ENCODE results near the gene RPS25.

- no peak for TF ChIP-seq CTCF (IDR thresholded peaks at IDR 0.05)
- no peak for TF ChIP-seq EP300 (IDR thresholded peaks at IDR 0.05; ENCODE audit: low read depth)
- TF ChIP-seq POLR2A (IDR thresholded peaks at IDR 0.05): no peak
These were observed 16.7 kb upstream of the RPS25 start for GRCh38 chr11:119034813-119035212.
